Measurements from ENCODE around the gene RAMP1. TPM values are rescaled to one million over a fixed set of nuclear protein-coding genes. Genes with fewer than 3 reads are reported as not detected.

RAMP1 gene
- total and polyA plus RNA-seq, 8 donors = 53.3 to 87.6 (median 61.7) TPM

- Histone ChIP-seq H3K4me1 (peaks cover 0 to 4% (median 0%) of the 10 kb centered on the region in 3 donors), H3K36me3 (no peaks in the 10 kb centered on the region), H3K27me3 (no peaks in the 10 kb centered on the region), H3K9me3 (no peaks in the 10 kb centered on the region), H3K4me3 (peak overlapping the region in 2 of 4 donors; percentile 27 to 35), H3K27ac (peak overlapping the region; percentile 43 to 64 (median 59))
- WGBS, 2 donors = 27 to 30% methylated on average over 13 of the region's 13 CpGs
- intact Hi-C loops (cut with DNase I) = no loop called here
- TF ChIP-seq CTCF (IDR thresholded peaks at IDR 0.05) = no peak
- ATAC-seq = peak; percentile 67 to 82 (median 75)
- FAIRE-seq = no peak
- peak; percentile 58 to 87 (median 78) for DNase-seq
Observed at GRCh38 chr2:237922641-237923361, 63.4 kb downstream of the RAMP1 start.

- 10 to 14% methylated on average over 31 to 33 of the region's 33 CpGs for WGBS, 2 donors
- H3K9me3 ChIP-seq = no peaks in the 10 kb centered on the region
- peak overlapping the region; percentile 43 to 64 (median 59) for H3K27ac ChIP-seq
- FAIRE-seq (no peak), DNase-seq (peak; percentile 68 to 96 (median 82)), ATAC-seq (peak; percentile 89 to 97 (median 94))
- TF ChIP-seq CTCF (IDR thresholded peaks at IDR 0.05) = peak; percentile 95 to 98 (median 98)
- peak overlapping the region in 3 of 4 donors; percentile 11 to 35 (median 27) for H3K4me3 ChIP-seq
- intact Hi-C loops (cut with DNase I) = no loop called here
- no peaks in the 10 kb centered on the region for H3K36me3 ChIP-seq
- peaks cover 0 to 4% (median 0%) of the 10 kb centered on the region in 3 donors for H3K4me1 ChIP-seq
- H3K27me3 ChIP-seq = no peaks in the 10 kb centered on the region
Observed at GRCh38 chr2:237923481-237924163, 64.2 kb downstream of the RAMP1 start.

- no peak for TF ChIP-seq CTCF (IDR thresholded peaks at IDR 0.05)
- peak in 1 of 6 donors; percentile 50 for DNase-seq
- H3K27me3 ChIP-seq = no peaks in the 10 kb centered on the region
- no peak for ATAC-seq
- peaks cover 0 to 4% (median 0%) of the 10 kb centered on the region in 3 donors for H3K4me1 ChIP-seq
- H3K27ac ChIP-seq = no peak overlapping the region
- intact Hi-C loops (cut with DNase I) = no loop called here
- H3K4me3 ChIP-seq = no peak overlapping the region
- WGBS, 2 donors = 91 to 92% methylated on average over 14 of the region's 14 CpGs
- no peak for FAIRE-seq
- H3K36me3 ChIP-seq = no peaks in the 10 kb centered on the region
- H3K9me3 ChIP-seq = no peaks in the 10 kb centered on the region
Observed at GRCh38 chr2:237924164-237924534, 64.7 kb downstream of the RAMP1 start.

GRCh38 chr2:237927135-237927534 lies 67.7 kb downstream of the RAMP1 start:
- 83% methylated on average over 5 of the region's 5 CpGs for WGBS, 2 donors
- no peaks in the 10 kb centered on the region for H3K9me3 ChIP-seq
- H3K27ac ChIP-seq = no peak overlapping the region
- DNase-seq = peak in 1 of 6 donors; percentile 20
- H3K4me1 ChIP-seq = peaks cover 0 to 4% (median 0%) of the 10 kb centered on the region in 3 donors
- no peaks in the 10 kb centered on the region for H3K36me3 ChIP-seq
- ATAC-seq = no peak
- intact Hi-C loops (cut with DNase I) = no loop called here
- H3K27me3 ChIP-seq = no peaks in the 10 kb centered on the region
- no peak for TF ChIP-seq CTCF (IDR thresholded peaks at IDR 0.05)
- no peak for FAIRE-seq
- H3K4me3 ChIP-seq = no peak overlapping the region

Measured in pancreas (tissue), 10 donors.